DND-41 (cell line): Measurements from ENCODE around the gene PLA2G4E.

Source experiments
- CTCF ChIP-seq: IDR thresholded peaks from 2 replicates; pipeline ENCODE4 v1.5.1; 2012; ENCODE audit warnings: borderline replicate concordance, low read length, moderate library complexity, mild to moderate bottlenecking; ENCODE audit not compliant: poor library complexity, severe bottlenecking; ENCODE audit errors: extremely low read depth
- EZH2 ChIP-seq: IDR thresholded peaks from 3 replicates; pipeline ENCODE4 v1.6.1; 2012; ENCODE audit warnings: borderline replicate concordance, low read depth, mild to moderate bottlenecking, moderate library complexity, low read length, inconsistent platforms; ENCODE audit not compliant: severe bottlenecking

GRCh38 chr15:42012928-42013482, 7.8 kb downstream of the PLA2G4E start:
- TF ChIP-seq EZH2 (no peak), CTCF (no peak)
